PC-9 (cell line): ENCODE results near the gene LAGE3. TPM values are rescaled to one million over a fixed set of nuclear protein-coding genes. Genes with fewer than 3 reads are reported as not detected.

Source experiments
- BruUV-seq: library from RNA; stranded (reverse); fragments of 400-500 nt; replicated peaks from 2 replicates; lab custom pipeline; 2021; lab: Mats Ljungman, UMichigan
- CTCF ChIA-PET: fragments of 300-600 bp; sonication (Branson Sonifier 250); formaldehyde crosslinking; loops from one replicate; lab custom pipeline; 2022; ENCODE audit warnings: antibody characterized with exemption; lab: Charles Lee
- POLR2A ChIA-PET: fragments of 300-600 bp; sonication (Branson Sonifier 250); formaldehyde crosslinking; loops from one replicate; lab custom pipeline; 2022; ENCODE audit warnings: antibody characterized with exemption; ENCODE audit not compliant: unreplicated experiment; lab: Charles Lee
- DNase-seq, 2 experiments: peaks; one replicate each; pipeline versions ENCODE4 v3.0.0 to v3.0.0-alpha.2; 2015 to 2022; ENCODE audit warnings: mixed read lengths in 1 of 2
- H2AFZ ChIP-seq: fragments of 200-600 bp; sonication (generic); 2 replicates; pipeline ENCODE4 v1.8.1; 2017; ENCODE audit warnings: antibody characterized with exemption
- H3F3A ChIP-seq: fragments of 200-600 bp; sonication (generic); 2 replicates; pipeline ENCODE4 v1.8.1; 2017; ENCODE audit warnings: antibody characterized with exemption, mild to moderate bottlenecking, low read depth; ENCODE audit not compliant: insufficient read depth
- H3K27ac ChIP-seq: fragments of 200-600 bp; sonication (generic); 2 replicates; pipeline ENCODE4 v1.6.1; 2016; ENCODE audit warnings: mixed run types
- H3K27me3 ChIP-seq: fragments of 200-600 bp; sonication (generic); 2 replicates; pipeline ENCODE4 v1.6.1; 2016; ENCODE audit warnings: low read depth, mixed run types; ENCODE audit not compliant: insufficient read depth
- H3K36me3 ChIP-seq: fragments of 200-600 bp; sonication (generic); 2 replicates; pipeline ENCODE4 v1.6.1; 2016; ENCODE audit warnings: low read depth, mixed run types
- H3K4me1 ChIP-seq: fragments of 200-600 bp; sonication (generic); replicated peaks from 2 replicates; pipeline ENCODE4 v1.6.1; 2016; ENCODE audit warnings: mixed run types; ENCODE audit not compliant: insufficient read depth
- H3K4me2 ChIP-seq: fragments of 200-600 bp; sonication (generic); 2 replicates; pipeline ENCODE4 v1.6.1; 2017; ENCODE audit warnings: mixed run types
- H3K4me3 ChIP-seq: fragments of 200-600 bp; sonication (generic); 2 replicates; pipeline ENCODE4 v1.6.1; 2016; ENCODE audit warnings: mixed run types
- H3K79me2 ChIP-seq: fragments of 200-600 bp; sonication (generic); 2 replicates; pipeline ENCODE4 v1.6.1; 2017; ENCODE audit warnings: low read depth, mixed run types
- H3K9me2 ChIP-seq: fragments of 200-600 bp; sonication (generic); 2 replicates; pipeline ENCODE4 v1.8.1; 2017; ENCODE audit warnings: mild to moderate bottlenecking; ENCODE audit not compliant: insufficient read depth
- H3K9me3 ChIP-seq: fragments of 200-600 bp; sonication (generic); 2 replicates; pipeline ENCODE4 v1.8.1; 2016; ENCODE audit warnings: low read depth; ENCODE audit not compliant: insufficient read depth
- H4K20me1 ChIP-seq: fragments of 200-600 bp; sonication (generic); 2 replicates; pipeline ENCODE4 v1.8.1; 2017; ENCODE audit not compliant: insufficient read depth
- CTCF ChIP-seq: fragments of 200-600 bp; sonication (generic); conservative IDR thresholded peaks from 2 replicates; pipeline ENCODE4 v1.6.1; 2017; ENCODE audit warnings: mixed run types, antibody characterized with exemption, mild to moderate bottlenecking, moderate library complexity
- EZH2 ChIP-seq: fragments of 200-600 bp; sonication (generic); IDR thresholded peaks from 2 replicates; pipeline ENCODE4 v1.8.0; 2017; ENCODE audit warnings: antibody characterized with exemption, low read depth
- intact Hi-C: fragments of 100-400 bp; cut with micrococcal nuclease; formaldehyde crosslinking; loops from one replicate; pipeline ENCODE4 v1.10.0; 2022; ENCODE audit not compliant: unreplicated experiment
- total RNA-seq: library from RNA; stranded (reverse); gene quantifications from 2 replicates; pipeline ENCODE4 v1.2.3, GENCODE V29; 2021

The LAGE3 gene
- total RNA-seq, 1 experiment from 2014 or later: 63.9 TPM

- TF ChIP-seq CTCF (no peak), EZH2 (no peak)
- DNase-seq: no peak
- Histone ChIP-seq H3K4me2 (no peak overlapping the region), H2AFZ (no peak overlapping the region), H3K4me3 (no peak overlapping the region), H3K9me3 (no peaks in the 10 kb centered on the region), H3K79me2 (no peaks in the 10 kb centered on the region), H3K36me3 (no peaks in the 10 kb centered on the region), H3F3A (no peaks in the 10 kb centered on the region; the same call in 1 of the 2 replicates), H3K4me1 (no peaks in the 10 kb centered on the region), H3K9me2 (no peaks in the 10 kb centered on the region), H3K27ac (no peak overlapping the region), H4K20me1 (no peaks in the 10 kb centered on the region), H3K27me3 (no peaks in the 10 kb centered on the region)
- CTCF ChIA-PET: interaction anchor here (0.6 to 0.7 kb wide), 2 partner anchors 8 to 48 kb away, joined by 3 to 4 read pairs; no protein-coding TSS in a partner anchor
- intact Hi-C loops: no loop called here
- POLR2A ChIA-PET: no interaction called here
- no TSS peak for BruUV-seq
These were observed 6.1 kb downstream of the LAGE3 start for GRCh38 chrX:154472685-154473632.

- Histone ChIP-seq H3K9me3 (no peaks in the 10 kb centered on the region), H3K4me2 (no peak overlapping the region), H3K79me2 (no peaks in the 10 kb centered on the region), H4K20me1 (no peaks in the 10 kb centered on the region), H2AFZ (no peak overlapping the region), H3F3A (no peaks in the 10 kb centered on the region; the same call in 1 of the 2 replicates), H3K4me3 (no peak overlapping the region), H3K27ac (no peak overlapping the region), H3K36me3 (no peaks in the 10 kb centered on the region), H3K9me2 (no peaks in the 10 kb centered on the region), H3K27me3 (no peaks in the 10 kb centered on the region), H3K4me1 (no peaks in the 10 kb centered on the region)
- intact Hi-C loops: no loop called here
- ChIA-PET POLR2A (interaction anchor here (0.6 kb wide), 1 partner anchor 99 kb away, joined by 5 read pairs; no protein-coding TSS in a partner anchor), CTCF (no interaction called here)
- DNase-seq: no peak
- BruUV-seq: no TSS peak
- TF ChIP-seq CTCF: no peak
- TF ChIP-seq EZH2: no peak
These were observed 7.0 kb downstream of the LAGE3 start for GRCh38 chrX:154471839-154472684.

GRCh38 chrX:154470914-154471568 lies 8.0 kb downstream of the LAGE3 start:
- no peaks in the 10 kb centered on the region for H3F3A ChIP-seq
- H3K9me2 ChIP-seq: no peaks in the 10 kb centered on the region
- no peak overlapping the region for H2AFZ ChIP-seq
- ChIA-PET POLR2A (no interaction called here), CTCF (no interaction called here)
- no peak overlapping the region for H3K27ac ChIP-seq
- no TSS peak for BruUV-seq
- no peak overlapping the region for H3K4me3 ChIP-seq
- no peak for TF ChIP-seq EZH2
- TF ChIP-seq CTCF: no peak
- H4K20me1 ChIP-seq: no peaks in the 10 kb centered on the region
- DNase-seq: no peak
- intact Hi-C loops: no loop called here
- H3K27me3 ChIP-seq: no peaks in the 10 kb centered on the region
- no peak overlapping the region for H3K4me2 ChIP-seq
- no peaks in the 10 kb centered on the region for H3K36me3 ChIP-seq
- H3K4me1 ChIP-seq: no peaks in the 10 kb centered on the region
- H3K79me2 ChIP-seq: no peaks in the 10 kb centered on the region
- H3K9me3 ChIP-seq: no peaks in the 10 kb centered on the region
